Brain microvascular endothelial cell (primary cell): ENCODE data around the gene TWIST2.

ENCODE experiments used
- DNase-seq: peaks from one replicate; pipeline ENCODE4 v3.0.0-alpha.2; 2020
- H3K27ac ChIP-seq: fragments of 250-450 bp; sonication (Bioruptor Pico); 2 replicates; pipeline ENCODE4 v1.5.1; 2020; ENCODE audit warnings: mild to moderate bottlenecking, moderate library complexity
- H3K27me3 ChIP-seq: fragments of 250-450 bp; sonication (Bioruptor Pico); replicated peaks from 2 replicates; pipeline ENCODE4 v1.5.1; 2020; ENCODE audit warnings: mild to moderate bottlenecking
- H3K36me3 ChIP-seq: fragments of 250-450 bp; sonication (Bioruptor Pico); replicated peaks from 2 replicates; pipeline ENCODE4 v1.5.1; 2020; ENCODE audit warnings: mild to moderate bottlenecking
- H3K4me3 ChIP-seq: 2 replicates; pipeline ENCODE4 v1.5.1; 2011; ENCODE audit warnings: low read depth, mild to moderate bottlenecking, control low read depth, low read length, moderate library complexity
- in situ Hi-C: cut with HindIII; loops from 2 replicates; pipeline ENCODE4 v1.10.0; 2017; ENCODE audit warnings: low sequenced_read_pairs, low pct_ligation_motif_present
- TF ChIP-seq, protein P1 (sequence below): IDR thresholded peaks from 2 replicates; pipeline ENCODE4 v1.5.1; 2011; ENCODE audit warnings: low read depth, mild to moderate bottlenecking, moderate library complexity, low read length, control low read depth, inconsistent platforms; ENCODE audit errors: missing control alignments

The TWIST2 gene

DNA sequence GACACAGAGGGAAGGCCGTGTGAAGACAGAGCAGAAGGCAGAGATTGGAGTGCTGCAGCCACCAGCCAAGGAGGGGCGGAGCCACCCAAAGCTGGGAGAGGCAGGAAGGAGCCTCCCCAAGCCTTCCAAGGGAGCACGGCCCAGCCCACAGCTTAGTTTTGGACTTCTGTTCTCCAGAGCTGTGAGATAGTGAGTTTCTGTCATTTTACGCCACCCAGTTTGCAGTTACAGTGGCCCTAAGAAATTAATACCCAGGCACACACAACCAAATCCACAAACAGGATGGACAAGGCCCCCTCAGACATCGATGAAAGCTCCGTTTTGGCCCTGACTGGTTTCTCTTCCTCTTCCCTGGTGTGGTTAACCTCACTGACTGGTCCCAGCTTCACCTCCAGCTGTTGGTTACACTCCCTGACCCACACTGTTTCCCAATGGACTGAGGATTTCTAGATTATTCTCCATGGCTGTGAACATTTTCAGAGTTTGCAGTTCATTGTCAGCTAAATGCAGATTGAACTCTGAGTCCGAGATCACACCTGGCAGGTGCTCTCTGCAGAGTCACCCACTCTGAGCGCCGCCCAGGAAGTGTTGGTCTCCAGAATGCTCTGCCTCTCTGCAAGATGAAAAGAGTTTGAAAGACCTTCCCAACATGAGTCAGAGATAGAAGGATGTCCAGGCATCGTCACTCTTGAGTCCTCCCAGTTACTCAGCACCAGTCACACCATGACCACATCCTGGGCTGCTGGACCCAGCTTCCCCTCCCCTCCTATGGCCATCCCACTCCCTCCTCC, 100.2 kb downstream of the TWIST2 start:
- TF ChIP-seq, protein P1, sequence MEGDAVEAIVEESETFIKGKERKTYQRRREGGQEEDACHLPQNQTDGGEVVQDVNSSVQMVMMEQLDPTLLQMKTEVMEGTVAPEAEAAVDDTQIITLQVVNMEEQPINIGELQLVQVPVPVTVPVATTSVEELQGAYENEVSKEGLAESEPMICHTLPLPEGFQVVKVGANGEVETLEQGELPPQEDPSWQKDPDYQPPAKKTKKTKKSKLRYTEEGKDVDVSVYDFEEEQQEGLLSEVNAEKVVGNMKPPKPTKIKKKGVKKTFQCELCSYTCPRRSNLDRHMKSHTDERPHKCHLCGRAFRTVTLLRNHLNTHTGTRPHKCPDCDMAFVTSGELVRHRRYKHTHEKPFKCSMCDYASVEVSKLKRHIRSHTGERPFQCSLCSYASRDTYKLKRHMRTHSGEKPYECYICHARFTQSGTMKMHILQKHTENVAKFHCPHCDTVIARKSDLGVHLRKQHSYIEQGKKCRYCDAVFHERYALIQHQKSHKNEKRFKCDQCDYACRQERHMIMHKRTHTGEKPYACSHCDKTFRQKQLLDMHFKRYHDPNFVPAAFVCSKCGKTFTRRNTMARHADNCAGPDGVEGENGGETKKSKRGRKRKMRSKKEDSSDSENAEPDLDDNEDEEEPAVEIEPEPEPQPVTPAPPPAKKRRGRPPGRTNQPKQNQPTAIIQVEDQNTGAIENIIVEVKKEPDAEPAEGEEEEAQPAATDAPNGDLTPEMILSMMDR = no peak
- DNase-seq = peak; percentile 89
- Histone ChIP-seq H3K27ac (peak overlapping the region; percentile 55), H3K4me3 (no peak overlapping the region), H3K27me3 (no peaks in the 10 kb centered on the region), H3K36me3 (no peaks in the 10 kb centered on the region)
- in situ Hi-C loops = no loop called here

DNA sequence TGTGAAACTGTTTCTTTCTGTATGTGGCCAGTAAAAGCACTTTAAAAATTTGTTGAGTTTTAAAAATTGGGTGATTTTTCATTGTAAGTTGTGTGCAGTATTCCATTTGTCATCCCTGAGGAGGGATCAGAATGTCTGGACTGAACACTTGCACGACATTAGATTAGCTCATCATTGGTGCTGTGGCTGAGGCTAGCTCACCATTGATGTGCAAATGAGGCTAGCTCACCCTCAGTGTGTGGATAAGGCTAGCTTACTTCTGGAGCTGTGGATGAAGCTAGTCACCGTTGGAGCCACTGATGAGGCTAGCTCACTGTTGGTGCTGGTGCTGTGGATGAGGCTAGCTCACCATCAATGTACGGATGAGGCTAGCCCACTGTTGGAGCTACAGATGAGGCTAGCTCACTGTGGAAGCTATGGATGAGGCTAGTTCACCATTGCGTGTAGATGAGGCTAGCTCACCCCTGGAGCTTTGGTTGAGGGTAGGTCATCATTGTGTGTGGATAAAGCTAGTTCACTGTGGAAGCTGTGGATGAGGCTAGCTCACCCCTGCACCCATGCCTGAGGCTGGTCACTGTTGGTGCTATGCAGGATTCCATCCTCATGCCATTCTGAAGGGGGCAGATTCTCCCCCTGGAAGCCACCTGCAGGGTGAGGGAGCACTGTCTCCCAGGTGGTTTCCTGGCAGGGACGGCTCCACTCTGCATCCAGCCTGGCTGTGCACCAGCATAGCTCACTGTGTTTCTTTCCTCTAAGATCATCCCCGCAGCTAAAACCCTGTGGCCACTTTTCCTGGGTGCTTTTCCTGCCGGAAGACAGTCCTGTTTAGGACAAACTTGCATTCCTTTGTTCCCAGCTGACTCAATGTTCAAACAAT, 101.1 kb downstream of the TWIST2 start:
- DNase-seq = peak; percentile 47
- H3K36me3 ChIP-seq = no peaks in the 10 kb centered on the region
- no peaks in the 10 kb centered on the region for H3K27me3 ChIP-seq
- peak overlapping the region; percentile 55 for H3K27ac ChIP-seq
- TF ChIP-seq, protein P1 = no peak
- H3K4me3 ChIP-seq = no peak overlapping the region
- in situ Hi-C loops = no loop called here

GRCh38 chr2:238949710-238950345, 101.9 kb downstream of the TWIST2 start:
- Histone ChIP-seq H3K36me3 (no peaks in the 10 kb centered on the region), H3K27me3 (no peaks in the 10 kb centered on the region), H3K4me3 (no peak overlapping the region), H3K27ac (no peak overlapping the region)
- in situ Hi-C loops = no loop called here
- no peak for DNase-seq
- TF ChIP-seq, protein P1 = no peak

DNA sequence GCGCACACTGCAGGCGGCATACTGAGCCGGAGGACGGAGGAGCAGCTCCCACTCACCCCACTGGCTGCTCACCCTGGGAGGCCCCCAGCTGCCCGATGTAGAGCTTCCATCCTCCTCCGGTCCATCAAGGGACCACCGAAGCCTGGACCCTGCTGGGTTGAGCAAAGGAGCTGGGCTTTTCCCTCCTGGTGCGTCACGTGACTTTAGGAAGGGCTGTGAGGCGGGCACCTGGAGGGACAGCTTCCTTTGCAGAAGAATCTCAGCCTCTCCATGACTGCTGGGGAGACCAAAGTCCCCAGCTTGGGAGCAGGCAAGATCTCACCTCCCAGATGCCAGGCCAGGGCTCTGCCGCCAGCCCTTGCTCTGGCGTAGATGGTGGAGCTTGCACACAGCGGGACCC, 102.7 kb downstream of the TWIST2 start:
- Histone ChIP-seq H3K36me3 (no peaks in the 10 kb centered on the region), H3K4me3 (no peak overlapping the region), H3K27ac (no peak overlapping the region), H3K27me3 (no peaks in the 10 kb centered on the region)
- TF ChIP-seq, protein P1 = no peak
- no peak for DNase-seq
- in situ Hi-C loops = no loop called here

- Histone ChIP-seq H3K4me3 (no peak overlapping the region), H3K27me3 (no peaks in the 10 kb centered on the region), H3K27ac (no peak overlapping the region), H3K36me3 (no peaks in the 10 kb centered on the region)
- TF ChIP-seq, protein P1 = no peak
- no peak for DNase-seq
- in situ Hi-C loops = no loop called here
Observed at GRCh38 chr2:238952261-238952919, 104.5 kb downstream of the TWIST2 start.
